GM23338 (cell line): ENCODE measurements around the gene XRRA1. TPM values are rescaled to one million over a fixed set of nuclear protein-coding genes. Genes with fewer than 3 reads are reported as not detected.
"Not testable (repeated sequence)": the region's sequence is repeated elsewhere in the genome, so short reads cannot be mapped to it uniquely, and the experiment has no call there.

Experiments used
- ATAC-seq: fragments of 200-7000 bp; cut with Tn5 transposase; 3 replicates; pipeline ENCODE4 v1.9.1; 2020
- DNase-seq: peaks from one replicate; pipeline ENCODE4 v3.0.0-alpha.2; 2015; ENCODE audit warnings: low spot score
- H2AFZ ChIP-seq: fragments of 200-600 bp; sonication (generic); 2 replicates; pipeline ENCODE4 v1.8.0; 2016; ENCODE audit warnings: antibody characterized with exemption, mild to moderate bottlenecking, moderate library complexity
- H3F3A ChIP-seq: fragments of 200-600 bp; sonication (generic); replicated peaks from 2 replicates; pipeline ENCODE4 v1.8.0; 2017; ENCODE audit warnings: antibody characterized with exemption, mixed run types, low read depth
- H3K27ac ChIP-seq: fragments of 200-600 bp; sonication (generic); 2 replicates; pipeline ENCODE4 v1.6.1; 2016; ENCODE audit warnings: low read depth
- H3K27me3 ChIP-seq: fragments of 200-600 bp; sonication (generic); 2 replicates; pipeline ENCODE4 v1.8.0; 2016; ENCODE audit warnings: mild to moderate bottlenecking, mixed run types, moderate library complexity; ENCODE audit not compliant: insufficient read depth
- H3K36me3 ChIP-seq: fragments of 200-600 bp; sonication (generic); 2 replicates; pipeline ENCODE4 v1.8.0; 2016; ENCODE audit warnings: mild to moderate bottlenecking; ENCODE audit not compliant: insufficient read depth
- H3K4me1 ChIP-seq: fragments of 200-600 bp; sonication (generic); 2 replicates; pipeline ENCODE4 v1.8.0; 2016; ENCODE audit warnings: mild to moderate bottlenecking, moderate library complexity; ENCODE audit not compliant: insufficient read depth
- H3K4me2 ChIP-seq: fragments of 200-600 bp; sonication (generic); 2 replicates; pipeline ENCODE4 v1.7.1; 2017; ENCODE audit warnings: mixed run types
- H3K4me3 ChIP-seq: fragments of 200-600 bp; sonication (generic); 2 replicates; pipeline ENCODE4 v1.6.1; 2016; ENCODE audit warnings: mixed run types
- H3K79me2 ChIP-seq: fragments of 200-600 bp; sonication (generic); replicated peaks from 2 replicates; pipeline ENCODE4 v1.8.0; 2017; ENCODE audit warnings: mild to moderate bottlenecking; ENCODE audit not compliant: insufficient read depth
- H3K9me2 ChIP-seq: fragments of 200-600 bp; sonication (generic); 2 replicates; pipeline ENCODE4 v1.8.0; 2017; ENCODE audit not compliant: insufficient read depth
- H4K20me1 ChIP-seq: fragments of 200-600 bp; sonication (generic); replicated peaks from 2 replicates; pipeline ENCODE4 v1.8.0; 2017; ENCODE audit warnings: mild to moderate bottlenecking; ENCODE audit not compliant: insufficient read depth
- H3K27ac Mint-ChIP-seq: 2 replicates; pipeline ENCODE4 v1.8.0; 2020; ENCODE audit warnings: inconsistent platforms, mild to moderate bottlenecking, moderate library complexity, mixed read lengths
- H3K27me3 Mint-ChIP-seq: 3 replicates; pipeline ENCODE4 v1.8.0; 2022; ENCODE audit warnings: low read depth, mild to moderate bottlenecking, moderate library complexity, mixed read lengths, inconsistent platforms; ENCODE audit not compliant: insufficient read depth, poor library complexity
- H3K36me3 Mint-ChIP-seq: 3 replicates; pipeline ENCODE4 v1.8.0; 2021; ENCODE audit warnings: low read depth, mild to moderate bottlenecking, inconsistent platforms, moderate library complexity, mixed read lengths
- H3K4me1 Mint-ChIP-seq: 3 replicates; pipeline ENCODE4 v1.8.0; 2020; ENCODE audit warnings: mild to moderate bottlenecking, inconsistent platforms, mixed read lengths
- H3K4me3 Mint-ChIP-seq: 3 replicates; pipeline ENCODE4 v1.8.0; 2021; ENCODE audit warnings: moderate library complexity, mild to moderate bottlenecking, inconsistent platforms, mixed read lengths
- H3K9me3 Mint-ChIP-seq: 3 replicates; pipeline ENCODE4 v1.8.0; 2020; ENCODE audit warnings: moderate library complexity, mild to moderate bottlenecking, inconsistent platforms, mixed read lengths
- CREB1 ChIP-seq: fragments of 250-450 bp; sonication (Bioruptor Pico); IDR thresholded peaks from 2 replicates; pipeline ENCODE4 v1.5.0; 2020; ENCODE audit warnings: low read depth, mild to moderate bottlenecking, moderate library complexity
- EZH2 ChIP-seq: fragments of 200-600 bp; sonication (generic); IDR thresholded peaks from one replicate; pipeline ENCODE4 v1.8.0; 2017; ENCODE audit warnings: antibody characterized with exemption, mild to moderate bottlenecking, low read depth; ENCODE audit not compliant: unreplicated experiment
- JUNB ChIP-seq: IDR thresholded peaks from one replicate; pipeline ENCODE4 v1.6.1; 2016; ENCODE audit warnings: antibody characterized with exemption; ENCODE audit not compliant: unreplicated experiment
- NANOG ChIP-seq: IDR thresholded peaks from 2 replicates; pipeline ENCODE4 v1.6.1; 2016; ENCODE audit warnings: antibody characterized with exemption, borderline replicate concordance
- POLR2AphosphoS5 ChIP-seq: IDR thresholded peaks from 2 replicates; pipeline ENCODE4 v1.6.1; 2016; ENCODE audit warnings: antibody characterized with exemption, low read depth
- ZNF114 ChIP-seq: fragments of 250-450 bp; sonication (Bioruptor Pico); IDR thresholded peaks from 2 replicates; pipeline ENCODE4 v1.5.0; 2020; ENCODE audit warnings: mild to moderate bottlenecking, moderate library complexity
- ZNF331 ChIP-seq: fragments of 250-450 bp; sonication (Bioruptor Pico); IDR thresholded peaks from 2 replicates; pipeline ENCODE4 v1.5.0; 2020; ENCODE audit warnings: low read depth, mild to moderate bottlenecking, moderate library complexity
- polyA plus RNA-seq: library from polyadenylated mRNA; unstranded; fragments of >200 nt; fragmentation: Nextera tagmentation; extraction: Ambion mirVana; gene quantifications from 2 replicates; pipeline ENCODE4 v1.2.1, GENCODE V29; 2016
- total RNA-seq: library from RNA; depleted of rRNA; stranded (reverse); fragments of >200 nt; shearing (Covaris generic); gene quantifications from 2 replicates; pipeline ENCODE4 v1.2.3, GENCODE V29; 2014
- TF ChIP-seq, protein P1 (sequence below): IDR thresholded peaks from 2 replicates; pipeline ENCODE4 v1.6.1; 2016; ENCODE audit warnings: antibody characterized with exemption
- TF ChIP-seq, protein P2 (sequence below): fragments of 250-450 bp; sonication (Bioruptor Pico); IDR thresholded peaks from 2 replicates; pipeline ENCODE4 v1.5.0; 2020; ENCODE audit warnings: mild to moderate bottlenecking, moderate library complexity
- TF ChIP-seq, protein P3 (sequence below), 2 experiments: fragments of 200-600 bp in 1 of 2; sonication (generic) in 1 of 2; conservative IDR thresholded peaks; 2 replicates each; pipeline versions ENCODE4 v1.5.1 to v1.6.1; 2016 to 2017; ENCODE audit warnings: antibody characterized with exemption in 2 of 2, low read depth in 2 of 2, mild to moderate bottlenecking in 2 of 2, moderate library complexity in 1 of 2

XRRA1 gene
- total and polyA plus RNA-seq, 2 experiments from 2014 or later, result 4.9 to 5.4 TPM

DNA sequence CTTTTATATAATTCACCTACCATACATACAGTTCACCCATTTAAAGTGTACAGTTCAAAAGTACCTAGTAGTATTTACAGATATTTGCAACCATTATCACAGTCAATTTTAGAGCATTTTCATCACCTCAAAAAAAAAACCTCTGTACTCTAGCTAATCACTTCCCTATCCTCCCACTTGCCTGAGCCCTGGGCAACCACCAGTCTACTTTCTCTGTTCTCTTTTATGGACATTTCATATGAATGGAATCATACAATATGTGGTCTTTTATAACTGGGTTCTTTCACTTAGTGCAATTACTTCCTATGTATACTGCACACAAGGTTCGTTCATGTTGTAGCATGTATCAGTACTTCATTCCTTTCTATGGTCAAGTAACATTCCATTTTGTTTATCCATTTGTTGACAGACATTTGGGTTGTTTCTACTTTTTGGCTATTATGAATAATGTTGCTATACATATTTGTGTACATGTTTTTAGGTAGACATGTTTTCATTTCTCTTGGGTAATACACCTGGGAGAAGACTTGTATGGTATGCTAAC, 22.0 kb upstream of the XRRA1 start (continued):
- TF ChIP-seq, protein P1, sequence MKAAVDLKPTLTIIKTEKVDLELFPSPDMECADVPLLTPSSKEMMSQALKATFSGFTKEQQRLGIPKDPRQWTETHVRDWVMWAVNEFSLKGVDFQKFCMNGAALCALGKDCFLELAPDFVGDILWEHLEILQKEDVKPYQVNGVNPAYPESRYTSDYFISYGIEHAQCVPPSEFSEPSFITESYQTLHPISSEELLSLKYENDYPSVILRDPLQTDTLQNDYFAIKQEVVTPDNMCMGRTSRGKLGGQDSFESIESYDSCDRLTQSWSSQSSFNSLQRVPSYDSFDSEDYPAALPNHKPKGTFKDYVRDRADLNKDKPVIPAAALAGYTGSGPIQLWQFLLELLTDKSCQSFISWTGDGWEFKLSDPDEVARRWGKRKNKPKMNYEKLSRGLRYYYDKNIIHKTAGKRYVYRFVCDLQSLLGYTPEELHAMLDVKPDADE, result no peak
- TF ChIP-seq ZNF114 (CRISPR knock-in tag) (no peak), EZH2 (no peak), JUNB (no peak), NANOG (no peak), POLR2AphosphoS5 (no peak), CREB1 (CRISPR knock-in tag) (no peak)

DNA sequence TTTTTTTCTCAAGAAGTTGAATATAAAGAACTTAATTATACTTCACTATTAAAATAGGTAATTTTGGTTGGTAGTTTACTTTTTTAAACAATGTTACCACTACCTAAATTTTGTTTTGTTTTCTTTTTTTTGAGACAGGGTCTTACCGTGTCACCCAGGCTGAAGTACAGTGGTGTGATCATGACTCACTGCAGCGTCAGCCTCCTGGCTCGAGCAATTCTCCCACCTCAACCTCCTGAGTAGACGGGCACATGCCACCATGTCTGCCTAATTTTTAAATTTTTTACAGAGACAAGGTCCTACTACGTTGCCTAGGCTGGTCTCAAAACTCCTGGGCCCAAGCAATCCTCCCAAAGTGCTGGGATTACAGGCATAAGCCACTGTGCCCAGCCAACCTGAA, 17.8 kb upstream of the XRRA1 start:
- H3K4me3 ChIP-seq, result no peak overlapping the region
- no peak overlapping the region for H3K4me3 Mint-ChIP-seq
- H3K9me2 ChIP-seq, result no peaks in the 10 kb centered on the region
- no peaks in the 10 kb centered on the region for H3K4me1 Mint-ChIP-seq
- no peaks in the 10 kb centered on the region for H3F3A ChIP-seq
- TF ChIP-seq ZNF331 (no peak), EZH2 (no peak), CREB1 (CRISPR knock-in tag) (no peak), NANOG (no peak), POLR2AphosphoS5 (no peak)
- TF ChIP-seq, protein P2, sequence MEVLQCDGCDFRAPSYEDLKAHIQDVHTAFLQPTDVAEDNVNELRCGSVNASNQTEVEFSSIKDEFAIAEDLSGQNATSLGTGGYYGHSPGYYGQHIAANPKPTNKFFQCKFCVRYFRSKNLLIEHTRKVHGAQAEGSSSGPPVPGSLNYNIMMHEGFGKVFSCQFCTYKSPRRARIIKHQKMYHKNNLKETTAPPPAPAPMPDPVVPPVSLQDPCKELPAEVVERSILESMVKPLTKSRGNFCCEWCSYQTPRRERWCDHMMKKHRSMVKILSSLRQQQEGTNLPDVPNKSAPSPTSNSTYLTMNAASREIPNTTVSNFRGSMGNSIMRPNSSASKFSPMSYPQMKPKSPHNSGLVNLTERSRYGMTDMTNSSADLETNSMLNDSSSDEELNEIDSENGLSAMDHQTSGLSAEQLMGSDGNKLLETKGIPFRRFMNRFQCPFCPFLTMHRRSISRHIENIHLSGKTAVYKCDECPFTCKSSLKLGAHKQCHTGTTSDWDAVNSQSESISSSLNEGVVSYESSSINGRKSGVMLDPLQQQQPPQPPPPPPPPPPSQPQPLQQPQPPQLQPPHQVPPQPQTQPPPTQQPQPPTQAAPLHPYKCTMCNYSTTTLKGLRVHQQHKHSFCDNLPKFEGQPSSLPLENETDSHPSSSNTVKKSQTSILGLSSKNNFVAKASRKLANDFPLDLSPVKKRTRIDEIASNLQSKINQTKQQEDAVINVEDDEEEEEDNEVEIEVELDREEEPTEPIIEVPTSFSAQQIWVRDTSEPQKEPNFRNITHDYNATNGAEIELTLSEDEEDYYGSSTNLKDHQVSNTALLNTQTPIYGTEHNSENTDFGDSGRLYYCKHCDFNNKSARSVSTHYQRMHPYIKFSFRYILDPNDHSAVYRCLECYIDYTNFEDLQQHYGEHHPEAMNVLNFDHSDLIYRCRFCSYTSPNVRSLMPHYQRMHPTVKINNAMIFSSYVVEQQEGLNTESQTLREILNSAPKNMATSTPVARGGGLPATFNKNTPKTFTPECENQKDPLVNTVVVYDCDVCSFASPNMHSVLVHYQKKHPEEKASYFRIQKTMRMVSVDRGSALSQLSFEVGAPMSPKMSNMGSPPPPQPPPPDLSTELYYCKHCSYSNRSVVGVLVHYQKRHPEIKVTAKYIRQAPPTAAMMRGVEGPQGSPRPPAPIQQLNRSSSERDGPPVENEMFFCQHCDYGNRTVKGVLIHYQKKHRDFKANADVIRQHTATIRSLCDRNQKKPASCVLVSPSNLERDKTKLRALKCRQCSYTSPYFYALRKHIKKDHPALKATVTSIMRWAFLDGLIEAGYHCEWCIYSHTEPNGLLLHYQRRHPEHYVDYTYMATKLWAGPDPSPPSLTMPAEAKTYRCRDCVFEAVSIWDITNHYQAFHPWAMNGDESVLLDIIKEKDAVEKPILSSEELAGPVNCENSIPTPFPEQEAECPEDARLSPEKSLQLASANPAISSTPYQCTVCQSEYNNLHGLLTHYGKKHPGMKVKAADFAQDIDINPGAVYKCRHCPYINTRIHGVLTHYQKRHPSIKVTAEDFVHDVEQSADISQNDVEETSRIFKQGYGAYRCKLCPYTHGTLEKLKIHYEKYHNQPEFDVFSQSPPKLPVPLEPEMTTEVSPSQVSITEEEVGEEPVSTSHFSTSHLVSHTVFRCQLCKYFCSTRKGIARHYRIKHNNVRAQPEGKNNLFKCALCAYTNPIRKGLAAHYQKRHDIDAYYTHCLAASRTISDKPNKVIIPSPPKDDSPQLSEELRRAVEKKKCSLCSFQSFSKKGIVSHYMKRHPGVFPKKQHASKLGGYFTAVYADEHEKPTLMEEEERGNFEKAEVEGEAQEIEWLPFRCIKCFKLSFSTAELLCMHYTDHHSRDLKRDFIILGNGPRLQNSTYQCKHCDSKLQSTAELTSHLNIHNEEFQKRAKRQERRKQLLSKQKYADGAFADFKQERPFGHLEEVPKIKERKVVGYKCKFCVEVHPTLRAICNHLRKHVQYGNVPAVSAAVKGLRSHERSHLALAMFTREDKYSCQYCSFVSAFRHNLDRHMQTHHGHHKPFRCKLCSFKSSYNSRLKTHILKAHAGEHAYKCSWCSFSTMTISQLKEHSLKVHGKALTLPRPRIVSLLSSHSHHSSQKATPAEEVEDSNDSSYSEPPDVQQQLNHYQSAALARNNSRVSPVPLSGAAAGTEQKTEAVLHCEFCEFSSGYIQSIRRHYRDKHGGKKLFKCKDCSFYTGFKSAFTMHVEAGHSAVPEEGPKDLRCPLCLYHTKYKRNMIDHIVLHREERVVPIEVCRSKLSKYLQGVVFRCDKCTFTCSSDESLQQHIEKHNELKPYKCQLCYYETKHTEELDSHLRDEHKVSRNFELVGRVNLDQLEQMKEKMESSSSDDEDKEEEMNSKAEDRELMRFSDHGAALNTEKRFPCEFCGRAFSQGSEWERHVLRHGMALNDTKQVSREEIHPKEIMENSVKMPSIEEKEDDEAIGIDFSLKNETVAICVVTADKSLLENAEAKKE, result no peak
- TF ChIP-seq, protein P3, sequence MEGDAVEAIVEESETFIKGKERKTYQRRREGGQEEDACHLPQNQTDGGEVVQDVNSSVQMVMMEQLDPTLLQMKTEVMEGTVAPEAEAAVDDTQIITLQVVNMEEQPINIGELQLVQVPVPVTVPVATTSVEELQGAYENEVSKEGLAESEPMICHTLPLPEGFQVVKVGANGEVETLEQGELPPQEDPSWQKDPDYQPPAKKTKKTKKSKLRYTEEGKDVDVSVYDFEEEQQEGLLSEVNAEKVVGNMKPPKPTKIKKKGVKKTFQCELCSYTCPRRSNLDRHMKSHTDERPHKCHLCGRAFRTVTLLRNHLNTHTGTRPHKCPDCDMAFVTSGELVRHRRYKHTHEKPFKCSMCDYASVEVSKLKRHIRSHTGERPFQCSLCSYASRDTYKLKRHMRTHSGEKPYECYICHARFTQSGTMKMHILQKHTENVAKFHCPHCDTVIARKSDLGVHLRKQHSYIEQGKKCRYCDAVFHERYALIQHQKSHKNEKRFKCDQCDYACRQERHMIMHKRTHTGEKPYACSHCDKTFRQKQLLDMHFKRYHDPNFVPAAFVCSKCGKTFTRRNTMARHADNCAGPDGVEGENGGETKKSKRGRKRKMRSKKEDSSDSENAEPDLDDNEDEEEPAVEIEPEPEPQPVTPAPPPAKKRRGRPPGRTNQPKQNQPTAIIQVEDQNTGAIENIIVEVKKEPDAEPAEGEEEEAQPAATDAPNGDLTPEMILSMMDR (conservative IDR thresholded peaks at IDR 0.05; ENCODE audit: low read depth in 2 of 2), result no peak
- no peaks in the 10 kb centered on the region for H3K9me3 Mint-ChIP-seq
- H2AFZ ChIP-seq, result no peak overlapping the region
- H3K4me1 ChIP-seq, result no peaks in the 10 kb centered on the region
- H3K27me3 Mint-ChIP-seq, result no peaks in the 10 kb centered on the region
- no peak overlapping the region for H3K27ac Mint-ChIP-seq
- H3K36me3 Mint-ChIP-seq, result peaks cover 21% of the 10 kb centered on the region; the same call in 2 of the 3 replicates
- peaks cover 28% of the 10 kb centered on the region for H4K20me1 ChIP-seq
- H3K27ac ChIP-seq, result no peak overlapping the region
- H3K79me2 ChIP-seq, result peaks cover 46% of the 10 kb centered on the region
- H3K27me3 ChIP-seq, result no peaks in the 10 kb centered on the region
- no peak for ATAC-seq
- DNase-seq, result no peak
- no peak overlapping the region for H3K4me2 ChIP-seq
- peaks cover 18% of the 10 kb centered on the region for H3K36me3 ChIP-seq

DNA sequence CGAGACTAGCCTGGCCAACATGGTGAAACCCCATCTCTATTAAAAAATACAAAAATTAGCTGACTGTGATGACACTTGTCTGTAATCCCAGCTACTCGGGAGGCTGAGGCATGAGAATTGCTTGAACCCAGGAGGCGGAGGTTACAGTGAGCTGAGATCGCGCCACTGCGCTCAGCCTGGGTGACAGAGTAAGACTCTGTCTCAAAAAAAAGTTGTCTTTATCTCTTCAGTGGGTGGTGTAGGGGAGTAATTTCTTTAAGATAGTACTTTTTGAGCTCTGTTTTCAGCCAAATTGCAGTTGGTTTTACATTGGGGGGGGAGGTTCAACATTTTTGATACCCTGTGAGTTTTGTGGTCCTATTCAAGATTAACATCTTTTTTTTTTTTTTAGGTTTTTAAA, 11.2 kb upstream of the XRRA1 start:
- H3K4me2 ChIP-seq, H3K27me3 ChIP-seq, H3K9me3 Mint-ChIP-seq, H3F3A ChIP-seq, H3K9me2 ChIP-seq, H3K4me1 ChIP-seq, H3K36me3 ChIP-seq, H3K4me3 ChIP-seq, H3K27ac ChIP-seq, DNase-seq, H2AFZ ChIP-seq, H3K4me1 Mint-ChIP-seq, H3K4me3 Mint-ChIP-seq, H3K36me3 Mint-ChIP-seq, ATAC-seq, H3K27me3 Mint-ChIP-seq: not testable (repeated sequence)
- Histone ChIP-seq H4K20me1 (peaks cover 34% of the 10 kb centered on the region; the same call in 1 of the 2 replicates), H3K79me2 (peaks cover 97% of the 10 kb centered on the region)
- peak overlapping the region; percentile 40; the same call in 1 of the 2 replicates for H3K27ac Mint-ChIP-seq
